Cardiac ventricle fibroblast (primary cell): Measurements from ENCODE around the gene NTN1. TPM values are rescaled to one million over a fixed set of nuclear protein-coding genes. Genes with fewer than 3 reads are reported as not detected.

Source experiments
- total RNA-seq: library from RNA; depleted of rRNA; stranded (reverse); fragments of >200 nt; gene quantifications from 2 replicates; pipeline ENCODE4 v1.2.3, GENCODE V29; 2015

NTN1 gene
- total RNA-seq, result 0.06 and 0.24 TPM in 2 replicates

GRCh38 chr17:9021158-9021991 lies at the start of gene NTN1:
Gene NTN1, plus strand, starts transcription at chr17:9021510. Its CDS starts 864 bp downstream, at chr17:9022374.

Other genes starting within 250 kb of the NTN1 start
- gene MFSD6L, start 222.1 kb upstream of the NTN1 start, total RNA-seq, result not detected in 2 replicates
- 0.25 TPM in 1 of 2 replicates, not detected in the other for gene PIK3R6, start 153.8 kb upstream of the NTN1 start, total RNA-seq
- not detected in 2 replicates for gene PIK3R5, start 55.8 kb upstream of the NTN1 start, total RNA-seq